K562 (cell line): ENCODE measurements around the gene RNGTT. TPM values are rescaled to one million over a fixed set of nuclear protein-coding genes. Genes with fewer than 3 reads are reported as not detected.
A peak's percentile ranks its signal among the peaks of the same experiment; 100 is the strongest.

Experiments
- ATAC-seq: fragments of 200-7000 bp; cut with Tn5 transposase; 3 replicates; pipeline ENCODE4 v1.9.1; 2020; ENCODE audit warnings: moderate library complexity
- BruUV-seq: library from RNA; stranded (reverse); fragments of 400-500 nt; replicated peaks from 2 replicates; lab custom pipeline; 2021; lab: Mats Ljungman, UMichigan
- CTCF ChIA-PET: fragments of 300-600 bp; formaldehyde crosslinking; extraction: SDS; loops from one replicate; lab custom pipeline; 2021; ENCODE audit warnings: low intra/inter-chr PET ratio; lab: Yijun Ruan, JAX
- POLR2A ChIA-PET: fragments of 300-600, 350-650 bp; sonication (Branson Sonifier 250); formaldehyde crosslinking; extraction: SDS; loops from one replicate; lab custom pipeline; 2021; ENCODE audit warnings: antibody characterized with exemption, inconsistent platforms; lab: Yijun Ruan, JAX
- DNase-seq, 4 experiments: peaks; one replicate each; pipeline versions ENCODE4 v3.0.0 to v3.0.0-alpha.2; 2011 to 2018; ENCODE audit warnings: low spot score in 3 of 4, mixed read lengths in 3 of 4; ENCODE audit errors: extremely low read depth in 1 of 4
- FAIRE-seq: peaks from 2 replicates; lab custom pipeline; 2011; peaks lifted over from hg19 to GRCh38; lab: Jason Lieb, UNC
- H2AFZ ChIP-seq: 2 replicates; pipeline ENCODE4 v1.6.0; 2011; ENCODE audit warnings: low read depth, low read length, control low read depth, inconsistent platforms
- H3K27ac ChIP-seq: fragments of 200-600 bp; 3 replicates; pipeline ENCODE4 v1.8.0; 2011; ENCODE audit warnings: low read depth, mild to moderate bottlenecking, control low read depth, inconsistent platforms, low read length, moderate library complexity, mixed read lengths; ENCODE audit errors: extremely low read depth
- H3K27me3 ChIP-seq, 2 experiments: fragments of 300-600 bp in 1 of 2; 2 replicates in 1 of 2; 3 replicates in 1 of 2; pipeline versions ENCODE4 v1.6.0 to v1.8.0; 2011; ENCODE audit warnings: inconsistent platforms in 2 of 2, low read length in 2 of 2, mild to moderate bottlenecking in 1 of 2, mixed read lengths in 1 of 2, moderate library complexity in 1 of 2; ENCODE audit not compliant: control insufficient read depth in 2 of 2, insufficient read depth in 2 of 2
- H3K36me3 ChIP-seq: fragments of 300-600 bp; 3 replicates; pipeline ENCODE4 v1.8.0; 2011; ENCODE audit warnings: mild to moderate bottlenecking, low read length, inconsistent platforms; ENCODE audit not compliant: control insufficient read depth, insufficient read depth
- H3K4me1 ChIP-seq, 2 experiments: fragments of 200-600 bp in 1 of 2; replicated peaks in 1 of 2; 2 replicates in 1 of 2; 3 replicates in 1 of 2; pipeline versions ENCODE4 v1.5.1 to v1.8.0; 2011; ENCODE audit warnings: inconsistent platforms in 2 of 2, low read length in 2 of 2, mild to moderate bottlenecking in 1 of 2, mixed read lengths in 1 of 2, moderate library complexity in 1 of 2; ENCODE audit not compliant: control insufficient read depth in 2 of 2, insufficient read depth in 2 of 2
- H3K4me2 ChIP-seq: 2 replicates; pipeline ENCODE4 v1.6.1; 2011; ENCODE audit warnings: low read length, control low read depth, inconsistent platforms, mixed read lengths; ENCODE audit not compliant: insufficient read depth
- H3K4me3 ChIP-seq: fragments of 200-600 bp; sonication (generic), shearing (Covaris generic); 2 replicates; pipeline ENCODE4 v1.5.1; 2016; ENCODE audit warnings: control low read depth, inconsistent platforms
- H3K79me2 ChIP-seq: fragments of 200-600 bp; 3 replicates; pipeline ENCODE4 v1.8.0; 2011; ENCODE audit warnings: low read length, inconsistent platforms; ENCODE audit not compliant: control insufficient read depth, insufficient read depth
- H3K9ac ChIP-seq, 2 experiments: 2 replicates each; pipeline versions ENCODE4 v1.6.0 to v1.6.1; 2011; ENCODE audit warnings: low read depth in 2 of 2, low read length in 2 of 2, control low read depth in 1 of 2, inconsistent platforms in 1 of 2, mild to moderate bottlenecking in 1 of 2, mixed read lengths in 1 of 2; ENCODE audit not compliant: insufficient read depth in 1 of 2
- H3K9me1 ChIP-seq: one replicate; pipeline ENCODE4 v1.6.0; 2011; ENCODE audit warnings: inconsistent platforms, mild to moderate bottlenecking, low read length, moderate library complexity; ENCODE audit not compliant: control insufficient read depth, insufficient read depth
- H3K9me3 ChIP-seq: replicated peaks from 2 replicates; pipeline ENCODE4 v1.5.1; 2011; ENCODE audit warnings: low read depth, low read length, inconsistent platforms; ENCODE audit not compliant: control insufficient read depth, insufficient read depth
- H4K20me1 ChIP-seq: replicated peaks from 2 replicates; pipeline ENCODE4 v1.6.1; 2011; ENCODE audit warnings: low read length, inconsistent platforms, mixed read lengths; ENCODE audit not compliant: control insufficient read depth, insufficient read depth
- BCLAF1 ChIP-seq, 2 experiments: fragments of 450-650 bp in 1 of 2; IDR thresholded peaks; 2 replicates each; pipeline ENCODE4 v1.6.1; 2011 to 2017; ENCODE audit warnings: low read depth in 2 of 2, antibody characterized with exemption in 1 of 2, borderline replicate concordance in 1 of 2, low read length in 1 of 2, mild to moderate bottlenecking in 1 of 2, mixed read lengths in 1 of 2; ENCODE audit not compliant: control insufficient read depth in 1 of 2
- CBFA2T2 ChIP-seq: fragments of 450-650 bp; conservative IDR thresholded peaks from 2 replicates; pipeline ENCODE4 v1.6.1; 2017; ENCODE audit warnings: mild to moderate bottlenecking
- CBFA2T3 ChIP-seq: fragments of 450-650 bp; IDR thresholded peaks from 2 replicates; pipeline ENCODE4 v1.6.1; 2017
- CHD4 ChIP-seq: fragments of 200-600 bp; sonication (generic); IDR thresholded peaks from 3 replicates; pipeline ENCODE4 v1.6.1; 2012; ENCODE audit warnings: low read depth, mild to moderate bottlenecking, mixed read lengths, low read length, inconsistent platforms; ENCODE audit not compliant: insufficient read depth, insufficient replicate concordance, poor library complexity, severe bottlenecking
- ELF4 ChIP-seq: fragments of 450-650 bp; formaldehyde crosslinking; IDR thresholded peaks from 2 replicates; pipeline ENCODE4 v1.4.0; 2022; ENCODE audit warnings: missing genetic modification characterization
- FIP1L1 ChIP-seq: fragments of 200-400 bp; formaldehyde crosslinking; IDR thresholded peaks from 2 replicates; pipeline ENCODE4 v1.6.1; 2018; ENCODE audit warnings: mild to moderate bottlenecking, low read depth, low read length; ENCODE audit not compliant: poor library complexity, severe bottlenecking
- FOXA3 ChIP-seq, 2 experiments: fragments of 450-650 bp in 1 of 2; sonication (generic) in 1 of 2; formaldehyde crosslinking; IDR thresholded peaks in 1 of 2; conservative IDR thresholded peaks in 1 of 2; 2 replicates each; pipeline versions ENCODE4 v1.4.0 to v1.8.0; 2020 to 2022; ENCODE audit warnings: mild to moderate bottlenecking in 2 of 2, missing genetic modification reagents in 1 of 2
- HMBOX1 ChIP-seq: sonication (generic); IDR thresholded peaks from 2 replicates; pipeline ENCODE4 v1.6.1; 2016
- HOXB6 ChIP-seq: fragments of 250-450 bp; sonication (Bioruptor Pico); IDR thresholded peaks from 2 replicates; pipeline ENCODE4 v1.5.1; 2022; ENCODE audit warnings: mild to moderate bottlenecking, borderline replicate concordance
- KHSRP ChIP-seq: fragments of 450-650 bp; IDR thresholded peaks from 2 replicates; pipeline ENCODE4 v1.6.1; 2017
- MECOM ChIP-seq: fragments of 250-450 bp; sonication (Bioruptor Pico); IDR thresholded peaks from 2 replicates; pipeline ENCODE4 v1.8.0; 2022; ENCODE audit warnings: inconsistent platforms
- PTRF ChIP-seq: fragments of 450-650 bp; IDR thresholded peaks from 2 replicates; pipeline ENCODE4 v1.6.1; 2016; ENCODE audit warnings: mild to moderate bottlenecking, missing genetic modification characterization, missing compliant biosample characterization
- SOX6 ChIP-seq: fragments of 450-650 bp; IDR thresholded peaks from 2 replicates; pipeline ENCODE4 v1.6.1; 2014; ENCODE audit warnings: mild to moderate bottlenecking
- WGBS: fragments of 100-300 bp; shearing (Covaris generic); methylation state at CpG from one replicate; pipeline ENCODE4 v1.1.6; 2016; ENCODE audit warnings: low coverage, mixed read lengths; ENCODE audit not compliant: insufficient coverage; ENCODE audit errors: missing lambda C conversion rate; 5-methylcytosine and 5-hydroxymethylcytosine counted together
- in situ Hi-C: fragments of 300-500 bp; cut with MboI; formaldehyde crosslinking; loops from 4 replicates; pipeline ENCODE4 v1.15.0; 2018; ENCODE audit warnings: inconsistent platforms, mixed read lengths
- intact Hi-C: fragments of 100-400 bp; cut with micrococcal nuclease; formaldehyde crosslinking; loops from 2 replicates; pipeline ENCODE4 v1.14.2; 2022
- polyA plus RNA-seq, 8 experiments: library from polyadenylated mRNA; depleted of rRNA in 4 of 8; stranded (reverse) in 5 of 8; unstranded in 3 of 8; fragments of >200 nt; fragmentation: Nextera tagmentation in 2 of 8; fragmentation: Illumina TruSeq in 1 of 8; extraction: Ambion mirVana in 2 of 8; extraction: Trizol in 1 of 8; gene quantifications; 2 replicates each; pipeline versions ENCODE4 v1.2.1 to v1.2.3, GENCODE V29; 2011 to 2014; ENCODE audit warnings: inconsistent platforms in 1 of 8, missing spikeins in 1 of 8
- total RNA-seq, 7 experiments: library from RNA; depleted of rRNA in 6 of 7; stranded (reverse); fragments of >200 nt in 6 of 7; fragmentation: Illumina TruSeq in 2 of 7; extraction: Trizol in 2 of 7; gene quantifications; 2 replicates each; pipeline versions ENCODE4 v1.2.1 to v1.2.3, GENCODE V29; 2011 to 2021; ENCODE audit warnings: low replicate concordance in 1 of 7

The RNGTT gene
- total and polyA plus RNA-seq, 9 of the 15 experiments (the other 6 are each of a cell fraction or from before 2014, with no cell fraction given), result 6.1 to 31.7 (median 19.5) TPM

GRCh38 chr6:88972504-88973423 is 9.3 kb upstream of the RNGTT start:
- Histone ChIP-seq H3K4me1 (peaks cover 0 to 4% of the 10 kb centered on the region in 2 experiments; a peak in 1 of 5 replicates), H2AFZ (peak overlapping the region; percentile 45), H3K27me3 (no peaks in the 10 kb centered on the region), H4K20me1 (no peaks in the 10 kb centered on the region), H3K36me3 (no peaks in the 10 kb centered on the region), H3K79me2 (no peaks in the 10 kb centered on the region), H3K9me3 (0 out of 2 replicates have a peak, but pooled peaks cover 2% of the 10 kb centered on the region), H3K9ac (no peak overlapping the region), H3K4me2 (no peak overlapping the region), H3K4me3 (no peak overlapping the region), H3K9me1 (no peaks in the 10 kb centered on the region), H3K27ac (no peak overlapping the region)
- 9% methylated on average over 4 of the region's 6 CpGs for WGBS
- DNase-seq (no peak), ATAC-seq (no peak), FAIRE-seq (no peak)
- in situ Hi-C loops, result no loop called here
- intact Hi-C loops, result no loop called here
- ChIA-PET POLR2A (interaction anchor here (0.6 to 0.8 kb wide), 2 partner anchors 42 to 177 kb away, joined by 3 read pairs; no protein-coding TSS in a partner anchor), CTCF (no interaction called here)
- no peak for TF ChIP-seq CHD4
- peak; percentile 61; the same call in 1 of the 2 replicates for TF ChIP-seq SOX6
- no peak for TF ChIP-seq ELF4 (CRISPR knock-in tag)
- TF ChIP-seq BCLAF1 (IDR thresholded peaks at IDR 0.05; ENCODE audit: borderline replicate concordance in 1 of 2, control insufficient read depth in 1 of 2, low read depth in 2 of 2, low read length in 1 of 2), result no peak
- TF ChIP-seq FIP1L1, result no peak
- no peak for TF ChIP-seq HOXB6 (CRISPR knock-in tag)
- no peak for TF ChIP-seq MECOM (CRISPR knock-in tag)
- no peak for TF ChIP-seq KHSRP
- peak in 1 of 2 experiments; percentile 59; a peak in 1 of 4 replicates for TF ChIP-seq FOXA3 (CRISPR knock-in tag; conservative IDR thresholded peaks at IDR 0.05 in 1 of 2, IDR thresholded peaks at IDR 0.05 in 1 of 2)
- peak; percentile 49 for TF ChIP-seq CBFA2T3
- peak; percentile 85 for TF ChIP-seq HMBOX1
- no peak for TF ChIP-seq PTRF (tag)
- TF ChIP-seq CBFA2T2, result 0 out of 2 replicates have a peak, but pooled peaks have one; percentile 11
- BruUV-seq, result no TSS peak
